Neural cell (in vitro differentiated cells): ENCODE measurements around the gene DSTN. TPM values are rescaled to one million over a fixed set of nuclear protein-coding genes. Genes with fewer than 3 reads are reported as not detected.

ENCODE experiments used
- H2AFZ ChIP-seq: fragments of 200-600, 300-800 bp; sonication (generic), shearing (Covaris generic); 2 replicates; pipeline ENCODE4 v1.6.0; 2014; ENCODE audit warnings: low read depth, mild to moderate bottlenecking, antibody characterized with exemption, low read length, moderate library complexity
- H3F3A ChIP-seq: fragments of 200-600 bp; shearing (Covaris generic); 2 replicates; pipeline ENCODE4 v1.6.1; 2016; ENCODE audit warnings: mild to moderate bottlenecking, moderate library complexity, mixed read lengths, antibody characterized with exemption, low read length; ENCODE audit not compliant: insufficient read depth, poor library complexity, severe bottlenecking
- H3K27ac ChIP-seq: fragments of 200-600, 300-800 bp; sonication (generic), shearing (Covaris generic); 2 replicates; pipeline ENCODE4 v1.5.1; 2014; ENCODE audit warnings: mild to moderate bottlenecking, low read length, moderate library complexity
- H3K27me3 ChIP-seq: fragments of 300-800, 200-600 bp; sonication (generic), shearing (Covaris generic); 2 replicates; pipeline ENCODE4 v1.6.0; 2014; ENCODE audit warnings: mild to moderate bottlenecking, low read depth, low read length, moderate library complexity; ENCODE audit not compliant: insufficient read depth
- H3K36me3 ChIP-seq: fragments of 300-800, 200-600 bp; sonication (generic), shearing (Covaris generic); 2 replicates; pipeline ENCODE4 v1.5.1; 2014; ENCODE audit warnings: mild to moderate bottlenecking, antibody characterized with exemption, low read length, moderate library complexity; ENCODE audit not compliant: insufficient read depth
- H3K4me2 ChIP-seq: fragments of 300-800, 200-600 bp; sonication (generic), shearing (Covaris generic); 2 replicates; pipeline ENCODE4 v1.6.0; 2014; ENCODE audit warnings: mild to moderate bottlenecking, low read length
- H3K4me3 ChIP-seq: fragments of 300-800, 200-600 bp; sonication (generic), shearing (Covaris generic); 2 replicates; pipeline ENCODE4 v1.5.1; 2014; ENCODE audit warnings: mild to moderate bottlenecking, low read length, moderate library complexity
- H3K79me2 ChIP-seq: fragments of 200-600 bp; shearing (Covaris generic); replicated peaks from 2 replicates; pipeline ENCODE4 v1.6.0; 2014; ENCODE audit warnings: mild to moderate bottlenecking, low read length, moderate library complexity; ENCODE audit not compliant: insufficient read depth
- H3K9ac ChIP-seq: fragments of 300-800, 200-600 bp; sonication (generic), shearing (Covaris generic); 2 replicates; pipeline ENCODE4 v1.6.1; 2016; ENCODE audit warnings: mild to moderate bottlenecking, low read length, mixed read lengths
- H3K9me2 ChIP-seq: fragments of 200-600 bp; shearing (Covaris generic); 2 replicates; pipeline ENCODE4 v1.6.1; 2016; ENCODE audit warnings: mild to moderate bottlenecking, low read length, mixed read lengths; ENCODE audit not compliant: insufficient read depth
- H3K9me3 ChIP-seq: fragments of 200-600, 300-800 bp; sonication (generic), shearing (Covaris generic); 2 replicates; pipeline ENCODE4 v1.6.1; 2016; ENCODE audit warnings: mild to moderate bottlenecking, mixed run types, low read length, moderate library complexity, mixed read lengths
- H4K20me1 ChIP-seq: fragments of 200-600 bp; shearing (Covaris generic); 2 replicates; pipeline ENCODE4 v1.6.1; 2016; ENCODE audit warnings: mild to moderate bottlenecking, mixed run types; ENCODE audit not compliant: insufficient read depth
- CTCF ChIP-seq: fragments of 450-650 bp; IDR thresholded peaks from 2 replicates; pipeline ENCODE4 v1.5.1; 2014; ENCODE audit warnings: antibody characterized with exemption, mild to moderate bottlenecking, moderate library complexity; ENCODE audit not compliant: poor library complexity, severe bottlenecking
- EP300 ChIP-seq: fragments of 450-650 bp; conservative IDR thresholded peaks from 2 replicates; pipeline ENCODE4 v1.6.1; 2014; ENCODE audit warnings: antibody characterized with exemption, mild to moderate bottlenecking, moderate library complexity; ENCODE audit not compliant: poor library complexity, severe bottlenecking
- EZH2 ChIP-seq: fragments of 200-600, 300-800 bp; shearing (Covaris generic), sonication (generic); IDR thresholded peaks from 2 replicates; pipeline ENCODE4 v1.6.1; 2014; ENCODE audit warnings: antibody characterized with exemption, low read length, borderline replicate concordance, mild to moderate bottlenecking; ENCODE audit not compliant: insufficient read depth, poor library complexity, severe bottlenecking
- MXI1 ChIP-seq: fragments of 450-650 bp; conservative IDR thresholded peaks from 2 replicates; pipeline ENCODE4 v1.6.1; 2014; ENCODE audit warnings: antibody characterized with exemption, mild to moderate bottlenecking; ENCODE audit not compliant: poor library complexity, severe bottlenecking
- POLR2AphosphoS5 ChIP-seq: IDR thresholded peaks from 2 replicates; pipeline ENCODE4 v1.6.1; 2012
- RAD21 ChIP-seq: fragments of 450-650 bp; conservative IDR thresholded peaks from 2 replicates; pipeline ENCODE4 v1.6.1; 2014; ENCODE audit warnings: antibody characterized with exemption, mild to moderate bottlenecking, moderate library complexity
- SMC3 ChIP-seq: fragments of 450-650 bp; conservative IDR thresholded peaks from 2 replicates; pipeline ENCODE4 v1.6.1; 2014; ENCODE audit warnings: antibody characterized with exemption, mild to moderate bottlenecking, moderate library complexity; ENCODE audit not compliant: poor library complexity
- TAF1 ChIP-seq: IDR thresholded peaks from 2 replicates; pipeline ENCODE4 v1.6.1; 2012; ENCODE audit warnings: low read depth
- polyA plus RNA-seq: library from polyadenylated mRNA; depleted of rRNA; stranded (reverse); fragments of >200 nt; gene quantifications from 2 replicates; pipeline ENCODE4 v1.2.3, GENCODE V29; 2014
- TF ChIP-seq, protein P1 (sequence below): IDR thresholded peaks from 2 replicates; pipeline ENCODE4 v1.6.1; 2012; ENCODE audit warnings: borderline replicate concordance

The DSTN gene
- polyA plus RNA-seq, 1 donor from 2014 or later: 276 TPM

GRCh38 chr20:17542481-17542880, 27.4 kb upstream of the DSTN start:
- no peak overlapping the region for H2AFZ ChIP-seq
- TF ChIP-seq, protein P1, sequence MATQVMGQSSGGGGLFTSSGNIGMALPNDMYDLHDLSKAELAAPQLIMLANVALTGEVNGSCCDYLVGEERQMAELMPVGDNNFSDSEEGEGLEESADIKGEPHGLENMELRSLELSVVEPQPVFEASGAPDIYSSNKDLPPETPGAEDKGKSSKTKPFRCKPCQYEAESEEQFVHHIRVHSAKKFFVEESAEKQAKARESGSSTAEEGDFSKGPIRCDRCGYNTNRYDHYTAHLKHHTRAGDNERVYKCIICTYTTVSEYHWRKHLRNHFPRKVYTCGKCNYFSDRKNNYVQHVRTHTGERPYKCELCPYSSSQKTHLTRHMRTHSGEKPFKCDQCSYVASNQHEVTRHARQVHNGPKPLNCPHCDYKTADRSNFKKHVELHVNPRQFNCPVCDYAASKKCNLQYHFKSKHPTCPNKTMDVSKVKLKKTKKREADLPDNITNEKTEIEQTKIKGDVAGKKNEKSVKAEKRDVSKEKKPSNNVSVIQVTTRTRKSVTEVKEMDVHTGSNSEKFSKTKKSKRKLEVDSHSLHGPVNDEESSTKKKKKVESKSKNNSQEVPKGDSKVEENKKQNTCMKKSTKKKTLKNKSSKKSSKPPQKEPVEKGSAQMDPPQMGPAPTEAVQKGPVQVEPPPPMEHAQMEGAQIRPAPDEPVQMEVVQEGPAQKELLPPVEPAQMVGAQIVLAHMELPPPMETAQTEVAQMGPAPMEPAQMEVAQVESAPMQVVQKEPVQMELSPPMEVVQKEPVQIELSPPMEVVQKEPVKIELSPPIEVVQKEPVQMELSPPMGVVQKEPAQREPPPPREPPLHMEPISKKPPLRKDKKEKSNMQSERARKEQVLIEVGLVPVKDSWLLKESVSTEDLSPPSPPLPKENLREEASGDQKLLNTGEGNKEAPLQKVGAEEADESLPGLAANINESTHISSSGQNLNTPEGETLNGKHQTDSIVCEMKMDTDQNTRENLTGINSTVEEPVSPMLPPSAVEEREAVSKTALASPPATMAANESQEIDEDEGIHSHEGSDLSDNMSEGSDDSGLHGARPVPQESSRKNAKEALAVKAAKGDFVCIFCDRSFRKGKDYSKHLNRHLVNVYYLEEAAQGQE: no peak
- no peak for TF ChIP-seq RAD21
- TF ChIP-seq MXI1: no peak
- no peak for TF ChIP-seq EZH2
- no peak for TF ChIP-seq TAF1
- TF ChIP-seq POLR2AphosphoS5: no peak
- TF ChIP-seq SMC3: no peak
- no peak for TF ChIP-seq CTCF
- no peak for TF ChIP-seq EP300
- H3K9me3 ChIP-seq: no peaks in the 10 kb centered on the region
- H3K4me3 ChIP-seq: no peak overlapping the region
- H3K79me2 ChIP-seq: no peaks in the 10 kb centered on the region
- no peaks in the 10 kb centered on the region for H3F3A ChIP-seq
- H3K36me3 ChIP-seq: no peaks in the 10 kb centered on the region
- no peak overlapping the region for H3K9ac ChIP-seq
- no peak overlapping the region for H3K4me2 ChIP-seq
- H3K27me3 ChIP-seq: peaks cover 6% of the 10 kb centered on the region
- H3K27ac ChIP-seq: no peak overlapping the region
- H4K20me1 ChIP-seq: no peaks in the 10 kb centered on the region
- no peaks in the 10 kb centered on the region for H3K9me2 ChIP-seq

DNA sequence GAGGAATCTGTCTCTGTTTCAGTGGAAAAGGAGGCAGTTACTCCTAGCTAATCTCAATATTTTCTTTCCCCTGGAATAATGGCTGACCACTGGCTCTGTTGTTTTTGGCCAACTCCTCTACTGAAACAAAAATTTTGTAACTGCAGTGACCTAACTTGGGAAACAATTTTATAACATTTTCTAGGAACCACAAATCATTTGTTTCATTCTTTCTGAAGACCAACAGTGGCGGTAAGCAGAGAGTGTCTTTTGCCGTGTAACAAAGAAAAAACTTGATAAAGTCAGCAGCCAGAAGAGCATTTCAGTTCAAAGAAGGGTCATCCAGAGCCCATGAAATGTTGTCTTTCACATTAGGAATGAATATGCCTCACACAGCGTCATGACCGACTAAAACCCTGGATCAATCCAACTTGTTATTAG, 26.9 kb upstream of the DSTN start:
- H4K20me1 ChIP-seq: no peaks in the 10 kb centered on the region
- no peak overlapping the region for H3K4me2 ChIP-seq
- peaks cover 6% of the 10 kb centered on the region for H3K27me3 ChIP-seq
- no peak overlapping the region for H3K4me3 ChIP-seq
- no peaks in the 10 kb centered on the region for H3K9me3 ChIP-seq
- TF ChIP-seq MXI1: no peak
- TF ChIP-seq TAF1: no peak
- TF ChIP-seq EP300: no peak
- TF ChIP-seq, protein P1: no peak
- TF ChIP-seq RAD21: no peak
- no peak for TF ChIP-seq SMC3
- TF ChIP-seq EZH2: no peak
- no peak for TF ChIP-seq POLR2AphosphoS5
- TF ChIP-seq CTCF: no peak
- no peak overlapping the region for H2AFZ ChIP-seq
- no peaks in the 10 kb centered on the region for H3K9me2 ChIP-seq
- no peaks in the 10 kb centered on the region for H3K79me2 ChIP-seq
- H3K27ac ChIP-seq: no peak overlapping the region
- H3K9ac ChIP-seq: no peak overlapping the region
- no peaks in the 10 kb centered on the region for H3F3A ChIP-seq
- H3K36me3 ChIP-seq: no peaks in the 10 kb centered on the region
